Fibroblast of peridontal ligament (primary cell): ENCODE data around the gene MS4A6A.
"Not testable (repeated sequence)": the region's sequence is repeated elsewhere in the genome, so short reads cannot be mapped to it uniquely, and the experiment has no call there.

Source experiments
- DNase-seq: peaks from one replicate; pipeline ENCODE4 v3.0.0-alpha.2; 2010; ENCODE audit errors: extremely low read depth

The MS4A6A gene

GRCh38 chr11:60183591-60184205 is 815 bp upstream of the MS4A6A start:
- no peak for DNase-seq

DNA sequence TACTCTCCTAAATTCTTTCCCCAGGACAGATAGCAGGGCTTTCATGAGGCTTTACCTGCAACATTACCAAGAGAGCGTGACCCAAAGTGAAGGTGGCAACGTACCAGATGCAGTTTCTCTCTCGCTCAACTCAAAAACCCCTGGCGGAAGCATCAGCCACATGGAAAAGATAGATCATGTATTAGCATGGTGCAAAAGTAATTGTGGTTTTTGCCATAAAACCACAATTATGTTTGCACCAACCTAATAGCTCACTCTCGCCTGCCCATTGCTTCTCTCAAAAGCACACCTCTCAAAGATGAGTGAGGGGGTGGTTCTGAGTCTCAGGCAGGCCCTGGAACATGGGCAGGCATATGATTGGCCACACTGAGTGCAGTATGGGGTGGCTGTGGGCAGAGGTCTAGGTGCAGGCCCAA is 7.0 kb downstream of the MS4A6A start:
- DNase-seq = no peak

DNA sequence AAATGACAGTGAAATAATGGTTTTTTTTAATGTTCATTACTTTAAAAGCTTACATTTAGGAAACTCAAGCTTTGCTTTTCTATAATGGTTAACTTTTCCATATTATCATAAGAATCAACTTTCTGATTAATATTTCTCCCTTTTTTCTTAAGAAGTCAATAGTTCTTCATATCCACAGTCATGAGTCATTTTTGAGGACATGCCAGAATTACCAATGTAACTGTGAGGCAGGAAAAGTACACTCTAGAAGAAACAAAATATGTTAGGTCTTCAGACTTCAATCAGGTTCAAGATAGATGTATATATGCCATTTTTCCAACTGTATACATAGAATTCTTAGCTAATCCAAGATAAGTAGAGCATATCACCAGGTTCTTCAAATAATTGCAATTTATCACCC is 10.9 kb downstream of the MS4A6A start:
- DNase-seq = no peak

DNA sequence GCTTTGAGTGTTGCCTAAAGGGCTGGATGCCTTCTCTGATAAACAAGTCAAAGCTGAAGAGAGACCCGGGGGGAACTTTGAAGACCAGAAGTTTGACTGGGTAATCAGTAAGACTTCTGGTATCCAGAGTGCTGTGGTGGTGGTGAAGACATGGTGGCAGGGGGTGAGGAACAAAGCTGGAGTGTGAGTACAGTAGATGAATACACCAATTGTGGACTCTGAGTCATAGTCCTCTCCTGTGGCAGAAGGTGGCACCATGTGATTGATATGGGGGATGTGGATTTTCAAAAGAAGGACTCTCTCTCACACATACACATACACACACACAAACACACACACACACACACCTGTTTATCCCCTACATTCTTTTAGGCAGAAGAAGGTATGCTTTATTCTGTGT is 12.3 kb downstream of the MS4A6A start:
- no peak for DNase-seq

- no peak for DNase-seq
These were observed 13.5 kb downstream of the MS4A6A start for GRCh38 chr11:60169264-60169915.

DNA sequence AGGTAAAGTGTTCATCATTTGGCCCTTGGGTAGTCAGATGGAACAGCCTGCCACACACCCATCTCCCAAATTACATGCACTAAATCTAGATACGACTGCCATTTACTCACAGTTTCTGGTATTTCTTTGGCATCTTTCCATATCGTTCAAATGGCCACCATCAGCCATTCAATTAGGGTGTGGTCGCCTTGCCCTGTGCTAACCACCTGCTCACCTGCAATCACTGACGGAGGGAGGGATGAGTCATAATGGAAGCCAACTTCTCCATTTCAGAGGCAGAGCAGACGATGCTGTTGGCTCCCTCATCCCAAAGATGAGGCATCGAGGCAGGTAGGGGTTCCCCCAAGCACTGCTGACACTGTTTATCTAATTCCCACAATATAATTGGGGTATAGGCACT is 14.6 kb downstream of the MS4A6A start:
- no peak for DNase-seq

- DNase-seq = no peak
These were observed 16.9 kb downstream of the MS4A6A start for GRCh38 chr11:60165951-60166350.

- no peak for DNase-seq
These were observed 17.3 kb downstream of the MS4A6A start for GRCh38 chr11:60165538-60165937.

DNA sequence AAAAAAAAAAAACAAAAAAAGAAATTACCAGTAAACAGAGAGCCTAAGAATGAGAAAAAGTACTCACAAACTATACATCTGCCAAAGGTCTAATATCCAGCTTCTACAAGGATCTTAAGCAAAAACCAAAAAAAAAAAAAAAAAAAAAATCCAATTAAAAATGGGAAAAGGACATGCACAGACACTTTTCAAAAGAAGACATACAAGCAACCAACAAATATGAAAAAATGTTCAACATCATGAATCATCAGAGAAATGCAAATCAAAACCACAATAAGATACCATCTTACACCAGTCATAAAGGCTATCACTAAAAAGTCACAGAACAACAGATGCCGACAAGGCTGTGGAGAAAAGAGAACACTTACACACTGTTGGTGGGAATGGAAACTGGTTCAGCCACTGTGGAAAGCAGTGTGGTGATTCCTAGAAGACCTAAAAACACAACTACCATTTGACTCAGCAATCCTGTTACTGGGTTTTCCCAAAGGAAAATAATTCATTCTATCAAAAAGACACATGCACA is 18.3 kb downstream of the MS4A6A start:
- no peak for DNase-seq

DNA sequence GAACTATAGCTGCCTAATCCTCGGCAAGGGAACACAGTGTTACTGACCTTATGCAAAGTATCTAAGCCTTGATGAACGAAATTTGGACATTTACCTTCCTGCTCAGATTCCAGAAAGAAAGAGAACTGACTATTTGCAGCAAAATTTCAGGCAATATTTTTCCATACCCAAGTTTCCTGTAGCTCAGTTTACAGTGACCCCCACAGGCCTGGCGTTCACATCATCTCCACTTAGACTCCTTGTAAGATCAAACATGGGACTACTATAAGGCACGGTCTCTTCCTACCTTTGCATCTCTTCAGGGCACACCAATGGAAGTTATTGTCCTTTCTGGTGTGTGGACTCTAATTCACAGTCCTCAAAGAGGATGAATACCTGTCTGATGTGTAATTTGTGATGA is 21.1 kb downstream of the MS4A6A start:
- no peak for DNase-seq

GRCh38 chr11:60161107-60161506 is 21.8 kb downstream of the MS4A6A start:
- DNase-seq = no peak

DNA sequence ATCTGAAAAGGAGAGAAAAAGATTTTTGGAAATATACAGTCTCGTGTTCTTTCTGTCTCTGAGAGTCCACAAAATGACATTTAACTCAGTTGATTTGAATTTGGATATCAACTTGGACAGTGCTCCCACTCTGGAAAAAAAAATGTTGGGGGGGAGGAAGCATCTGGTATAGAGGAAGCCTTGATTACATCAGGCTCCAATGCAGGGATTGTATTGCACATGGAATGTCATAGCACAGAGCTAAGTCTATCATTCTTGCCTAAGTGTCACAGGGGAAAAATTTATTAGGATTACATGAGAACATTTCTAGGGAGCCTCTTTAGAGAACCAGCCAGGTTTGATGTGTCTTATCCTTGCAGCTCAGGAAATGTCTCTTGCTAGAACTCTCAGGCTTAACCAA is 23.0 kb downstream of the MS4A6A start:
- DNase-seq = no peak

GRCh38 chr11:60159284-60159683 is 23.6 kb downstream of the MS4A6A start:
- DNase-seq = no peak

DNA sequence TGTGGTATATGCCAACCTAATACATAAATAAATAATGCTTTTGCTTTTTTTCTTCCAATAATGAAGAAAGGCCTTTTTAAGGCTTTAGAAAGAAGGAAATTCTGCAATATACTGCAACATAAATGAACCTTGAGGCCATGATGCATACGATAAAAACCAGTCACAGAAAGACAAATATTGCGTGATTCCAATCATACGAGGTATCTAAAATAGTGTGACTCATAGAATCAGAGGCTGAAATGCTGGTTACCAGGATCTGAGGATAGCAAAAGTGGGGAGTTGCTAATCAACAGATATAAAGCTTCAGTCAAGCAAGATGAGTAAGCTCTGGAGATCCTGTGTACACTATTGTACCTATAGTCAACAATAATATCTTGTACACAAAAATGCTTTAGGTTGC is 24.2 kb downstream of the MS4A6A start:
- no peak for DNase-seq

GRCh38 chr11:60155931-60156330 is 27.0 kb downstream of the MS4A6A start:
- no peak for DNase-seq

DNA sequence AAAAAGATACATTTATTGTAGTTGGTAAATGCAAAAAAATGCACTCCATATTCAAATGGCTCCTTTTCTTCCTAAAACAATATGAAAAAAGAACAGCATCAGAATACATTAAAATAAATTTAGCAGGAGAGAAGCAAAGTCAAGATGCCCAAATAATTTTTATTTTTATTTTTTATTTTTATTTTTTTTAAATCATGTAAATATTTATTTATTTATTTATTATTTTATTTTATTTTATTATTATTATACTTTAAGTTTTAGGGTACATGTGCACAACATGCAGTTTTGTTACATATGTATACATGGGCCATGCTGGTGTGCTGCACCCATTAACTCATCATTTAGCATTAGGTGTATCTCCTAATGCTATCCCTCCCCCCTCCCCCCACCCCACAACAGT is 30.2 kb downstream of the MS4A6A start:
- DNase-seq = not testable (repeated sequence)

- DNase-seq = no peak
These were observed 32.6 kb downstream of the MS4A6A start for GRCh38 chr11:60150279-60150678.

DNA sequence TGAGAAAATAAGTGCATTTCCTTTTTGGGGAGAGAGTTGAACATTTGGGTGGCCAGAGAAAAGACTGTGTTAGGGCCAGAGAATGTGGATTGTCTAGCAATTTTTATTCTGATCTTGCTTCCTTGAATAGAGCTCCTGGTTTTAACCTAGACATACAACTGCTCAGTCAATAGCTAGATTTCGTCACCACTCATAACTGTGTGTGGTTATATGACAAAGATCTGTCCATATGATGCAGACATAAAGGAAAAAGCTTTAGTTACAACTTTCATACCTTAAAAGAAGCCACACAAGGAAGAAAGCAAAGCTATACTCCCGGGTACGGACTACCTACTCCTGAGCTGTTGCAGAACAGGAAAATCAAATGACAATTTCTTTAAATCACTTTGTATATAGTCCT is 37.2 kb downstream of the MS4A6A start:
- DNase-seq = no peak

DNA sequence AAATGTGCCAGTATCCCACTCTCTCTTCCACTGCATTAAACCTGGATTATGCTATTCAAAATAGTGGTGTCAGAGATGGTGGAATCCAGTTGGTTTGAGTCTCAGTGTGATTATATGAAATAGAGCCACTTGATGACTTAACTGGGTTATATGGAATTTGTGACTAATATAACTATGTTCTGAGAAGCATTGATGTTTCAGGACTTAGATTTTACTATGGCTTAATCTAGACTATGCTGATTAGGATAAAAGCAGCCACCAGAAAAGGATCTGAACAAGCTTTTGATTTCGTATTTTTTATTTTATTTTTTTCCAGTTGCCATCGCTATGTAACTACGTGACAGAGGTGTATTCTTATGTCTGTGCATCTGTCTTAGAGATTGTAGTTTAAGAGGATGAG is 39.1 kb downstream of the MS4A6A start:
- DNase-seq = no peak

GRCh38 chr11:60133917-60134316 is 49.0 kb downstream of the MS4A6A start:
- no peak for DNase-seq

DNA sequence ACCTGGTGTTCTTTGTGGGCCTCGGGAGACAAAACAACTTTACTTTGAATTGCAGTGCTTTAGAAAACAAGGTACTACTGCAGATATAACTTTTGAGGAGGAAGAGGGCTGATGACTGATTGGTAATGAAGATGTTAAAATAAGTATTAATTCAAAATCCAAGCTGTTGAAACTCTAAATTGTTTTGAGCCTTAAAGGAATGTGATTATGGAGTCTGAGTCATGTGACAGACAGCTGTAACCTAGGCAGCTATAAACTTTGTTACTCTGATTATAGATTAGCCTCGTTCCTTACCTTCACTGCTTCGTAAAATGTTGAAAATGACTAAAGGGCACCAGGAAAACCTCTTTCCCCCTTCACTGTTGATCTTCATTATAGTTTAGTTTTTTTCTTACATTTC is 51.0 kb downstream of the MS4A6A start:
- DNase-seq = no peak

GRCh38 chr11:60130496-60130895 is 52.4 kb downstream of the MS4A6A start:
- no peak for DNase-seq

GRCh38 chr11:60129853-60130252 is 53.0 kb downstream of the MS4A6A start:
- DNase-seq = no peak

DNA sequence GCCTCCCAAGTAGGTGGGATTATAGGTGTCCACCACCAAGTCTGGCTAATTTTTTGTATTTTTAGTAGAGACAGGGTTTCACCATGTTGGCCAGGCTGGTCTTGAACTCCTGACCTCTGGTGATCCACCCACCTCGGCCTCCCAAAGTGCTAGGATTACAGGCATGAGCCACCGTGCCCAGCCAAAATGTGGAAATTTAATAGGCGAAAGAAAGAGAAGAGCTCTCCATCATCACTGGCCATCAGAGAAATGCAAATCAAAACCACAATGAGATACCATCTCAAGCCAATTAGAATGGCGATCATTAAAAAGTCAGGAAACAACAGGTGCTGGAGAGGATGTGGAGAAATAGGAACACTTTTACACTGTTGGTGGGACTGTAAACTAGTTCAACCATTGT is 54.0 kb downstream of the MS4A6A start:
- DNase-seq = not testable (repeated sequence)
